GM23338 (cell line): ENCODE data around the gene OLFML2B. TPM values are rescaled to one million over a fixed set of nuclear protein-coding genes. Genes with fewer than 3 reads are reported as not detected.

Experiments used
- ATAC-seq: fragments of 200-7000 bp; cut with Tn5 transposase; 3 replicates; pipeline ENCODE4 v1.9.1; 2020
- DNase-seq: peaks from one replicate; pipeline ENCODE4 v3.0.0-alpha.2; 2015; ENCODE audit warnings: low spot score
- H2AFZ ChIP-seq: fragments of 200-600 bp; sonication (generic); 2 replicates; pipeline ENCODE4 v1.8.0; 2016; ENCODE audit warnings: antibody characterized with exemption, mild to moderate bottlenecking, moderate library complexity
- H3F3A ChIP-seq: fragments of 200-600 bp; sonication (generic); replicated peaks from 2 replicates; pipeline ENCODE4 v1.8.0; 2017; ENCODE audit warnings: antibody characterized with exemption, mixed run types, low read depth
- H3K27ac ChIP-seq: fragments of 200-600 bp; sonication (generic); 2 replicates; pipeline ENCODE4 v1.6.1; 2016; ENCODE audit warnings: low read depth
- H3K27me3 ChIP-seq: fragments of 200-600 bp; sonication (generic); 2 replicates; pipeline ENCODE4 v1.8.0; 2016; ENCODE audit warnings: mild to moderate bottlenecking, mixed run types, moderate library complexity; ENCODE audit not compliant: insufficient read depth
- H3K36me3 ChIP-seq: fragments of 200-600 bp; sonication (generic); 2 replicates; pipeline ENCODE4 v1.8.0; 2016; ENCODE audit warnings: mild to moderate bottlenecking; ENCODE audit not compliant: insufficient read depth
- H3K4me1 ChIP-seq: fragments of 200-600 bp; sonication (generic); 2 replicates; pipeline ENCODE4 v1.8.0; 2016; ENCODE audit warnings: mild to moderate bottlenecking, moderate library complexity; ENCODE audit not compliant: insufficient read depth
- H3K4me2 ChIP-seq: fragments of 200-600 bp; sonication (generic); 2 replicates; pipeline ENCODE4 v1.7.1; 2017; ENCODE audit warnings: mixed run types
- H3K4me3 ChIP-seq: fragments of 200-600 bp; sonication (generic); 2 replicates; pipeline ENCODE4 v1.6.1; 2016; ENCODE audit warnings: mixed run types
- H3K79me2 ChIP-seq: fragments of 200-600 bp; sonication (generic); replicated peaks from 2 replicates; pipeline ENCODE4 v1.8.0; 2017; ENCODE audit warnings: mild to moderate bottlenecking; ENCODE audit not compliant: insufficient read depth
- H3K9me2 ChIP-seq: fragments of 200-600 bp; sonication (generic); 2 replicates; pipeline ENCODE4 v1.8.0; 2017; ENCODE audit not compliant: insufficient read depth
- H4K20me1 ChIP-seq: fragments of 200-600 bp; sonication (generic); replicated peaks from 2 replicates; pipeline ENCODE4 v1.8.0; 2017; ENCODE audit warnings: mild to moderate bottlenecking; ENCODE audit not compliant: insufficient read depth
- H3K27ac Mint-ChIP-seq: 2 replicates; pipeline ENCODE4 v1.8.0; 2020; ENCODE audit warnings: inconsistent platforms, mild to moderate bottlenecking, moderate library complexity, mixed read lengths
- H3K27me3 Mint-ChIP-seq: 3 replicates; pipeline ENCODE4 v1.8.0; 2022; ENCODE audit warnings: low read depth, mild to moderate bottlenecking, moderate library complexity, mixed read lengths, inconsistent platforms; ENCODE audit not compliant: insufficient read depth, poor library complexity
- H3K36me3 Mint-ChIP-seq: 3 replicates; pipeline ENCODE4 v1.8.0; 2021; ENCODE audit warnings: low read depth, mild to moderate bottlenecking, inconsistent platforms, moderate library complexity, mixed read lengths
- H3K4me1 Mint-ChIP-seq: 3 replicates; pipeline ENCODE4 v1.8.0; 2020; ENCODE audit warnings: mild to moderate bottlenecking, inconsistent platforms, mixed read lengths
- H3K4me3 Mint-ChIP-seq: 3 replicates; pipeline ENCODE4 v1.8.0; 2021; ENCODE audit warnings: moderate library complexity, mild to moderate bottlenecking, inconsistent platforms, mixed read lengths
- H3K9me3 Mint-ChIP-seq: 3 replicates; pipeline ENCODE4 v1.8.0; 2020; ENCODE audit warnings: moderate library complexity, mild to moderate bottlenecking, inconsistent platforms, mixed read lengths
- CREB1 ChIP-seq: fragments of 250-450 bp; sonication (Bioruptor Pico); IDR thresholded peaks from 2 replicates; pipeline ENCODE4 v1.5.0; 2020; ENCODE audit warnings: low read depth, mild to moderate bottlenecking, moderate library complexity
- CTCF ChIP-seq, 2 experiments: fragments of 200-600 bp in 1 of 2; sonication (generic) in 1 of 2; conservative IDR thresholded peaks; 2 replicates each; pipeline versions ENCODE4 v1.5.1 to v1.6.1; 2016 to 2017; ENCODE audit warnings: antibody characterized with exemption in 2 of 2, low read depth in 2 of 2, mild to moderate bottlenecking in 2 of 2, moderate library complexity in 1 of 2
- EZH2 ChIP-seq: fragments of 200-600 bp; sonication (generic); IDR thresholded peaks from one replicate; pipeline ENCODE4 v1.8.0; 2017; ENCODE audit warnings: antibody characterized with exemption, mild to moderate bottlenecking, low read depth; ENCODE audit not compliant: unreplicated experiment
- EZH2phosphoT487 ChIP-seq: fragments of 200-600 bp; sonication (generic); IDR thresholded peaks from one replicate; pipeline ENCODE4 v1.8.1; 2018; ENCODE audit warnings: antibody characterized with exemption; ENCODE audit not compliant: unreplicated experiment
- JUNB ChIP-seq: IDR thresholded peaks from one replicate; pipeline ENCODE4 v1.6.1; 2016; ENCODE audit warnings: antibody characterized with exemption; ENCODE audit not compliant: unreplicated experiment
- NANOG ChIP-seq: IDR thresholded peaks from 2 replicates; pipeline ENCODE4 v1.6.1; 2016; ENCODE audit warnings: antibody characterized with exemption, borderline replicate concordance
- POLR2AphosphoS5 ChIP-seq: IDR thresholded peaks from 2 replicates; pipeline ENCODE4 v1.6.1; 2016; ENCODE audit warnings: antibody characterized with exemption, low read depth
- REST ChIP-seq: IDR thresholded peaks from one replicate; pipeline ENCODE4 v1.6.1; 2018; ENCODE audit warnings: antibody characterized with exemption; ENCODE audit not compliant: unreplicated experiment
- STAT1 ChIP-seq: IDR thresholded peaks from one replicate; pipeline ENCODE4 v1.6.1; 2016; ENCODE audit warnings: antibody characterized with exemption; ENCODE audit not compliant: unreplicated experiment
- ZNF114 ChIP-seq: fragments of 250-450 bp; sonication (Bioruptor Pico); IDR thresholded peaks from 2 replicates; pipeline ENCODE4 v1.5.0; 2020; ENCODE audit warnings: mild to moderate bottlenecking, moderate library complexity
- ZNF331 ChIP-seq: fragments of 250-450 bp; sonication (Bioruptor Pico); IDR thresholded peaks from 2 replicates; pipeline ENCODE4 v1.5.0; 2020; ENCODE audit warnings: low read depth, mild to moderate bottlenecking, moderate library complexity
- polyA plus RNA-seq: library from polyadenylated mRNA; unstranded; fragments of >200 nt; fragmentation: Nextera tagmentation; extraction: Ambion mirVana; gene quantifications from 2 replicates; pipeline ENCODE4 v1.2.1, GENCODE V29; 2016
- total RNA-seq: library from RNA; depleted of rRNA; stranded (reverse); fragments of >200 nt; shearing (Covaris generic); gene quantifications from 2 replicates; pipeline ENCODE4 v1.2.3, GENCODE V29; 2014

The OLFML2B gene
- total and polyA plus RNA-seq, 2 experiments from 2014 or later = 2.9 to 4.3 TPM

DNA sequence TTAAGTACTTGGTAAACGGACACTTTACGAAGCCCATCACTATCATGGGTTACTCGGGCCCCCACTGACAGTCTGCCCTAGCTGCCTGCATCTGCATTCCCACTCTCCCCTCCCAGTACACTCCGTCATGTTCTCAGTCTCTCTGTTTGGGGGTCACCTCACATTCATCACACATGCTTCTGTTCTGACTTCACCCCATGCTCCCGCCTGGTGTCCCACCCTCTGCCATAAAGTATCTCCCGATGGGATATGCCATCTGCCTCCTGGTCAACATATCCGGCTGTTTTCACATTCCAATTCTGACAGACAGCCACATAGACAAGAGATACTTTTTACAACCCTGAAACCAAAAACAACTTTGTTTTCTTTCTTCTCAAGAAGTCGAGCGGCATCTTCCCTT is 1.0 kb downstream of the OLFML2B start:
- Mint-ChIP-seq H3K4me3 (peak overlapping the region; percentile 89), H3K4me1 (peaks cover 25% of the 10 kb centered on the region), H3K27ac (no peak overlapping the region), H3K27me3 (peaks cover 43% of the 10 kb centered on the region), H3K36me3 (no peaks in the 10 kb centered on the region; the same call in 1 of the 3 replicates), H3K9me3 (no peaks in the 10 kb centered on the region)
- Histone ChIP-seq H2AFZ (no peak overlapping the region; the same call in 1 of the 2 replicates), H3K36me3 (no peaks in the 10 kb centered on the region), H4K20me1 (no peaks in the 10 kb centered on the region), H3K9me2 (no peaks in the 10 kb centered on the region), H3F3A (0 out of 2 replicates have a peak, but pooled peaks cover 9% of the 10 kb centered on the region), H3K79me2 (no peaks in the 10 kb centered on the region), H3K4me3 (peak overlapping the region; percentile 81), H3K27ac (no peak overlapping the region), H3K27me3 (peaks cover 54% of the 10 kb centered on the region), H3K4me2 (peak overlapping the region; percentile 97), H3K4me1 (peaks cover 24% of the 10 kb centered on the region)
- ATAC-seq (no peak), DNase-seq (no peak)
- TF ChIP-seq JUNB (no peak), POLR2AphosphoS5 (no peak), CTCF (conservative IDR thresholded peaks at IDR 0.05; ENCODE audit: low read depth in 2 of 2) (no peak), EZH2phosphoT487 (no peak), ZNF114 (CRISPR knock-in tag) (no peak), NANOG (no peak), CREB1 (CRISPR knock-in tag) (no peak)

- H3K27ac ChIP-seq = 0 out of 2 replicates have a peak overlapping the region, but pooled peaks have one; percentile 16
- DNase-seq (peak; percentile 16), ATAC-seq (no peak)
- H3K36me3 ChIP-seq = no peaks in the 10 kb centered on the region
- Mint-ChIP-seq H3K4me1 (peaks cover 25% of the 10 kb centered on the region), H3K36me3 (no peaks in the 10 kb centered on the region; the same call in 1 of the 3 replicates), H3K9me3 (no peaks in the 10 kb centered on the region), H3K27me3 (peaks cover 43% of the 10 kb centered on the region), H3K4me3 (peak overlapping the region; percentile 35; the same call in 1 of the 3 replicates), H3K27ac (no peak overlapping the region)
- H3K4me2 ChIP-seq = peak overlapping the region; percentile 59
- no peak overlapping the region for H2AFZ ChIP-seq
- 0 out of 2 replicates have a peak, but pooled peaks cover 9% of the 10 kb centered on the region for H3F3A ChIP-seq
- no peak overlapping the region for H3K4me3 ChIP-seq
- H4K20me1 ChIP-seq = no peaks in the 10 kb centered on the region
- no peaks in the 10 kb centered on the region for H3K9me2 ChIP-seq
- H3K4me1 ChIP-seq = peaks cover 24% of the 10 kb centered on the region
- H3K27me3 ChIP-seq = peaks cover 40% of the 10 kb centered on the region
- H3K79me2 ChIP-seq = no peaks in the 10 kb centered on the region
- TF ChIP-seq ZNF331 (CRISPR knock-in tag) = no peak
- no peak for TF ChIP-seq JUNB
- no peak for TF ChIP-seq STAT1
- TF ChIP-seq REST = no peak
- no peak for TF ChIP-seq EZH2
Measured at GRCh38 chr1:162021124-162021523, 2.5 kb downstream of the OLFML2B start.
